GM19328 (cell line): ENCODE results near the gene EML4.
"Not testable (repeated sequence)": the region's sequence is repeated elsewhere in the genome, so short reads cannot be mapped to it uniquely, and the experiment has no call there.

Source experiments
- ATAC-seq: cut with Tn5 transposase; IDR thresholded peaks from one replicate; pipeline ENCODE4 v1.9.1; 2021; ENCODE audit warnings: mild to moderate bottlenecking, moderate library complexity; ENCODE audit not compliant: unreplicated experiment

EML4 gene

GRCh38 chr2:42249887-42250286, 80.7 kb downstream of the EML4 start:
- no peak for ATAC-seq

GRCh38 chr2:42250925-42251324, 81.8 kb downstream of the EML4 start:
- no peak for ATAC-seq

GRCh38 chr2:42252464-42252863, 83.3 kb downstream of the EML4 start:
- no peak for ATAC-seq

GRCh38 chr2:42254186-42254895, 85.2 kb downstream of the EML4 start:
- no peak for ATAC-seq

- ATAC-seq: no peak
Measured at GRCh38 chr2:42256505-42256904, 87.4 kb downstream of the EML4 start.

- no peak for ATAC-seq
Measured at GRCh38 chr2:42261518-42262195, 92.5 kb downstream of the EML4 start.

- ATAC-seq: no peak
Measured at GRCh38 chr2:42266236-42266635, 97.1 kb downstream of the EML4 start.

- ATAC-seq: no peak
Measured at GRCh38 chr2:42267530-42267929, 98.4 kb downstream of the EML4 start.

GRCh38 chr2:42268528-42269151, 99.5 kb downstream of the EML4 start:
- ATAC-seq: no peak

GRCh38 chr2:42270757-42271156, 101.6 kb downstream of the EML4 start:
- no peak for ATAC-seq

GRCh38 chr2:42271246-42271645, 102.1 kb downstream of the EML4 start:
- not testable (repeated sequence) for ATAC-seq

GRCh38 chr2:42274863-42275262, 105.7 kb downstream of the EML4 start:
- ATAC-seq: no peak

- no peak for ATAC-seq
Measured at GRCh38 chr2:42281416-42282081, 112.4 kb downstream of the EML4 start.

- no peak for ATAC-seq
Measured at GRCh38 chr2:42284019-42284418, 114.9 kb downstream of the EML4 start.

GRCh38 chr2:42286268-42286946, 117.3 kb downstream of the EML4 start:
- ATAC-seq: no peak

GRCh38 chr2:42288811-42289210, 119.7 kb downstream of the EML4 start:
- no peak for ATAC-seq

GRCh38 chr2:42289222-42289621, 120.1 kb downstream of the EML4 start:
- ATAC-seq: no peak

GRCh38 chr2:42290005-42290404, 120.9 kb downstream of the EML4 start:
- no peak for ATAC-seq

- no peak for ATAC-seq
Measured at GRCh38 chr2:42293019-42293418, 123.9 kb downstream of the EML4 start.

- ATAC-seq: no peak
Measured at GRCh38 chr2:42296226-42296625, 127.1 kb downstream of the EML4 start.

- ATAC-seq: no peak
Measured at GRCh38 chr2:42297322-42297936, 128.3 kb downstream of the EML4 start.
